ENCODE measurements around the gene PITPNM1.
"Not testable (repeated sequence)": the region's sequence is repeated elsewhere in the genome, so short reads cannot be mapped to it uniquely, and the experiment has no call there.

PITPNM1 gene

GRCh38 chr11:67504950-67505581 lies at the start of gene PITPNM1:
PITPNM1 (minus strand) TSS chr11:67505363; CDS start chr11:67504180, 1,183 bp downstream.
- H3K9ac ChIP-seq (ENCODE audit: low read depth in 1 of 2, low read length in 2 of 2), result peak within 1 kb of the TSS; percentile 87 to 92
- H3K4me1 ChIP-seq (ENCODE audit: control insufficient read depth in 1 of 2, insufficient read depth in 2 of 2, low read length in 2 of 2), result peaks cover 17 to 44% of the 10 kb centered on the region in 2 donors
- H3K36me3 ChIP-seq (ENCODE audit: control insufficient read depth in 1 of 2, insufficient read depth in 2 of 2, low read length in 2 of 2), result peaks cover 5 to 25% of the 10 kb centered on the region in 2 donors
- H3K27ac ChIP-seq (ENCODE audit: low read depth, low read length), result peak within 1 kb of the TSS; percentile 98
- no peaks in the 10 kb centered on the region for H3K27me3 ChIP-seq (ENCODE audit: control insufficient read depth in 1 of 2, insufficient read depth in 2 of 2, low read length in 2 of 2)
- H3K9me3 ChIP-seq (ENCODE audit: control insufficient read depth in 1 of 2, low read length in 2 of 2), result no peaks in the 10 kb centered on the region
- H3K4me3 ChIP-seq (ENCODE audit: low read depth in 1 of 2, low read length in 2 of 2), result peak within 1 kb of the TSS; percentile 82 to 93

DNA sequence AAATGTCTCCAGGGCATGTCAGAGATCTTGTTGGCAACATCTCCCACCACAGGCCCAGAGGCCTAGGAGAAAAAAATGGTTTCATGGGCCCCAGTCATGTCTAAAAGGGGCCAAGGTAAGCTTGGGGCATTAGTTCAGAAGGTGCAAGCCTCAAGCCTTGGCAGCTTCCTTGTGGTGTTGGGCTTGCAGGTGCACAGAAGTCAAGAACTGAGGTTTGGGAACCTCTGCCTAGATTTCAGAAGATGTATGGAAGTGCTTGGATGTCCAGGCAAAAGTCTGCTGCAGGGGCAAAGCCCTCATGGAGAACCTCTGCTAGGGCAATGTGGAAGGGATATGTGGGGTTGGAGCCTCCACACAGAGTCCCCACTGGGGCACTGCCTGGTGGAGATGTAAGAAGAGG lies 46.5 kb upstream of the PITPNM1 start:
- H3K4me1 ChIP-seq (ENCODE audit: control insufficient read depth in 1 of 2, insufficient read depth in 2 of 2, low read length in 2 of 2); H3K36me3 ChIP-seq (ENCODE audit: control insufficient read depth in 1 of 2, insufficient read depth in 2 of 2, low read length in 2 of 2); H3K9ac ChIP-seq (ENCODE audit: low read depth in 1 of 2, low read length in 2 of 2); H3K27ac ChIP-seq (ENCODE audit: low read depth, low read length); H3K27me3 ChIP-seq (ENCODE audit: control insufficient read depth in 1 of 2, insufficient read depth in 2 of 2, low read length in 2 of 2); H3K9me3 ChIP-seq (ENCODE audit: control insufficient read depth in 1 of 2, low read length in 2 of 2); H3K4me3 ChIP-seq (ENCODE audit: low read depth in 1 of 2, low read length in 2 of 2): not testable (repeated sequence)

GRCh38 chr11:67551127-67551526 lies 46.0 kb upstream of the PITPNM1 start:
- no peak overlapping the region for H3K4me3 ChIP-seq (ENCODE audit: low read depth in 1 of 2, low read length in 2 of 2)
- no peaks in the 10 kb centered on the region for H3K36me3 ChIP-seq (ENCODE audit: control insufficient read depth in 1 of 2, insufficient read depth in 2 of 2, low read length in 2 of 2)
- no peak overlapping the region for H3K27ac ChIP-seq (ENCODE audit: low read depth, low read length)
- H3K9me3 ChIP-seq (ENCODE audit: control insufficient read depth in 1 of 2, low read length in 2 of 2), result no peaks in the 10 kb centered on the region
- no peaks in the 10 kb centered on the region for H3K4me1 ChIP-seq (ENCODE audit: control insufficient read depth in 1 of 2, insufficient read depth in 2 of 2, low read length in 2 of 2)
- H3K9ac ChIP-seq (ENCODE audit: low read depth in 1 of 2, low read length in 2 of 2), result no peak overlapping the region
- H3K27me3 ChIP-seq (ENCODE audit: control insufficient read depth in 1 of 2, insufficient read depth in 2 of 2, low read length in 2 of 2), result no peaks in the 10 kb centered on the region

GRCh38 chr11:67548555-67549110 lies 43.5 kb upstream of the PITPNM1 start:
- Histone ChIP-seq H3K27ac (ENCODE audit: low read depth, low read length) (no peak overlapping the region), H3K4me3 (ENCODE audit: low read depth in 1 of 2, low read length in 2 of 2) (no peak overlapping the region), H3K27me3 (ENCODE audit: control insufficient read depth in 1 of 2, insufficient read depth in 2 of 2, low read length in 2 of 2) (no peaks in the 10 kb centered on the region), H3K36me3 (ENCODE audit: control insufficient read depth in 1 of 2, insufficient read depth in 2 of 2, low read length in 2 of 2) (no peaks in the 10 kb centered on the region), H3K4me1 (ENCODE audit: control insufficient read depth in 1 of 2, insufficient read depth in 2 of 2, low read length in 2 of 2) (peaks cover 11 to 18% of the 10 kb centered on the region in 2 donors), H3K9ac (ENCODE audit: low read depth in 1 of 2, low read length in 2 of 2) (no peak overlapping the region), H3K9me3 (ENCODE audit: control insufficient read depth in 1 of 2, low read length in 2 of 2) (no peaks in the 10 kb centered on the region)

GRCh38 chr11:67548112-67548511 lies 42.9 kb upstream of the PITPNM1 start:
- H3K9me3 ChIP-seq (ENCODE audit: control insufficient read depth in 1 of 2, low read length in 2 of 2); H3K36me3 ChIP-seq (ENCODE audit: control insufficient read depth in 1 of 2, insufficient read depth in 2 of 2, low read length in 2 of 2); H3K4me3 ChIP-seq (ENCODE audit: low read depth in 1 of 2, low read length in 2 of 2); H3K27me3 ChIP-seq (ENCODE audit: control insufficient read depth in 1 of 2, insufficient read depth in 2 of 2, low read length in 2 of 2); H3K27ac ChIP-seq (ENCODE audit: low read depth, low read length); H3K9ac ChIP-seq (ENCODE audit: low read depth in 1 of 2, low read length in 2 of 2): not testable (repeated sequence)
- peaks cover 16 to 18% of the 10 kb centered on the region in 2 donors for H3K4me1 ChIP-seq (ENCODE audit: control insufficient read depth in 1 of 2, insufficient read depth in 2 of 2, low read length in 2 of 2)

- no peak overlapping the region for H3K9ac ChIP-seq (ENCODE audit: low read depth in 1 of 2, low read length in 2 of 2)
- peaks cover 18 to 20% of the 10 kb centered on the region in 2 donors for H3K4me1 ChIP-seq (ENCODE audit: control insufficient read depth in 1 of 2, insufficient read depth in 2 of 2, low read length in 2 of 2)
- H3K27ac ChIP-seq (ENCODE audit: low read depth, low read length), result peak overlapping the region; percentile 62
- H3K36me3 ChIP-seq (ENCODE audit: control insufficient read depth in 1 of 2, insufficient read depth in 2 of 2, low read length in 2 of 2), result no peaks in the 10 kb centered on the region
- H3K27me3 ChIP-seq (ENCODE audit: control insufficient read depth in 1 of 2, insufficient read depth in 2 of 2, low read length in 2 of 2), result no peaks in the 10 kb centered on the region
- no peaks in the 10 kb centered on the region for H3K9me3 ChIP-seq (ENCODE audit: control insufficient read depth in 1 of 2, low read length in 2 of 2)
- no peak overlapping the region for H3K4me3 ChIP-seq (ENCODE audit: low read depth in 1 of 2, low read length in 2 of 2)
Measured at GRCh38 chr11:67545280-67545679, 40.1 kb upstream of the PITPNM1 start.

GRCh38 chr11:67544616-67545242 lies 39.6 kb upstream of the PITPNM1 start:
- peak overlapping the region; percentile 62 for H3K27ac ChIP-seq (ENCODE audit: low read depth, low read length)
- H3K9me3 ChIP-seq (ENCODE audit: control insufficient read depth in 1 of 2, low read length in 2 of 2), result no peaks in the 10 kb centered on the region
- no peaks in the 10 kb centered on the region for H3K27me3 ChIP-seq (ENCODE audit: control insufficient read depth in 1 of 2, insufficient read depth in 2 of 2, low read length in 2 of 2)

DNA sequence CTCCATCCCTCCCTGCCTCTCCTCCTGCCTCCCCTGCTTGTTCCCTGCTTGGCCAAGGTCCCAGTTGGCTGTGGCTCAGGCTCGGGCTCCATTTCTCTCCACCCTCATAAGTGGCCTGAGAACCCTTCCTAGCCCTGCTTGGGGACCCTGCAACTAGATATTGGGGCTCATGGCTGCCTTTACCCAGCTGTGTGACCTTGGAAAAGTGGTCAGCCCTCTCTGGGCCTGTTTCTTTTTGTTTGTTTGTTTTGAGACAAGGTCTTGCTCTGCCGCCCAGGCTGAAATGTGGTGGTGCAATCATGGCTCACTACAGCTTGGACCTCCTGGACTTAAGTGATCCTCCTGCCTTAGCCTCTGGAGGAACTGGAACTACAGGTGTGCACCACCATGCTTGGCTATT lies 38.4 kb upstream of the PITPNM1 start:
- Histone ChIP-seq H3K27me3 (ENCODE audit: control insufficient read depth in 1 of 2, insufficient read depth in 2 of 2, low read length in 2 of 2) (no peaks in the 10 kb centered on the region), H3K36me3 (ENCODE audit: control insufficient read depth in 1 of 2, insufficient read depth in 2 of 2, low read length in 2 of 2) (no peaks in the 10 kb centered on the region), H3K4me1 (ENCODE audit: control insufficient read depth in 1 of 2, insufficient read depth in 2 of 2, low read length in 2 of 2) (peaks cover 18 to 20% of the 10 kb centered on the region in 2 donors), H3K4me3 (ENCODE audit: low read depth in 1 of 2, low read length in 2 of 2) (no peak overlapping the region), H3K9ac (ENCODE audit: low read depth in 1 of 2, low read length in 2 of 2) (no peak overlapping the region), H3K9me3 (ENCODE audit: control insufficient read depth in 1 of 2, low read length in 2 of 2) (no peaks in the 10 kb centered on the region), H3K27ac (ENCODE audit: low read depth, low read length) (no peak overlapping the region)

More at GRCh38 chr11:67544616-67545242, 39.6 kb upstream of the PITPNM1 start:
- Histone ChIP-seq H3K4me1 (ENCODE audit: control insufficient read depth in 1 of 2, insufficient read depth in 2 of 2, low read length in 2 of 2) (peaks cover 18 to 20% of the 10 kb centered on the region in 2 donors), H3K9ac (ENCODE audit: low read depth in 1 of 2, low read length in 2 of 2) (no peak overlapping the region), H3K4me3 (ENCODE audit: low read depth in 1 of 2, low read length in 2 of 2) (no peak overlapping the region), H3K36me3 (ENCODE audit: control insufficient read depth in 1 of 2, insufficient read depth in 2 of 2, low read length in 2 of 2) (no peaks in the 10 kb centered on the region)

DNA sequence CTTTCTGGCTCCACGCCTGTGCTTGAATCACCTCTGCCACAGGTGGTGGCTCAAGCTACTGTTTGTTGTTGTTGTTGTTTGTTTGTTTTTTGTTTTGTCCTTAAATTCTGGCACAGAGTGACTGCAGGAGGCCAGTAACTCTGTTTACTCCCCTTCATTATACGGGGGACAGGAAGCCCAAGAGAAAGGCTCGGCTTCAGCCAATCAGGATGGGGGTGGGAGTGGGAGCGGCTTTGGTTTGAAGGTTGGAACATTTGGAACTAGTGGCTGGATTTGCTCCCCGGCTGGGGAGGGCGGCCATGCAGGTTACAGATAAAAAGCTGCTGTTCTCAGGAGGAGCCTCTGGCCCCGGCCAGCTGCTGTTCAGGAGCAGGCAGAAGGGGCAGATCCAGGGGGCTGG lies 37.8 kb upstream of the PITPNM1 start:
- Histone ChIP-seq H3K4me3 (ENCODE audit: low read depth in 1 of 2, low read length in 2 of 2) (no peak overlapping the region), H3K27ac (ENCODE audit: low read depth, low read length) (no peak overlapping the region), H3K4me1 (ENCODE audit: control insufficient read depth in 1 of 2, insufficient read depth in 2 of 2, low read length in 2 of 2) (peaks cover 18 to 20% of the 10 kb centered on the region in 2 donors), H3K36me3 (ENCODE audit: control insufficient read depth in 1 of 2, insufficient read depth in 2 of 2, low read length in 2 of 2) (no peaks in the 10 kb centered on the region), H3K27me3 (ENCODE audit: control insufficient read depth in 1 of 2, insufficient read depth in 2 of 2, low read length in 2 of 2) (no peaks in the 10 kb centered on the region), H3K9ac (ENCODE audit: low read depth in 1 of 2, low read length in 2 of 2) (no peak overlapping the region), H3K9me3 (ENCODE audit: control insufficient read depth in 1 of 2, low read length in 2 of 2) (no peaks in the 10 kb centered on the region)

- no peak overlapping the region for H3K9ac ChIP-seq (ENCODE audit: low read depth in 1 of 2, low read length in 2 of 2)
- no peak overlapping the region for H3K4me3 ChIP-seq (ENCODE audit: low read depth in 1 of 2, low read length in 2 of 2)
- no peaks in the 10 kb centered on the region for H3K9me3 ChIP-seq (ENCODE audit: control insufficient read depth in 1 of 2, low read length in 2 of 2)
- H3K27me3 ChIP-seq (ENCODE audit: control insufficient read depth in 1 of 2, insufficient read depth in 2 of 2, low read length in 2 of 2), result no peaks in the 10 kb centered on the region
- peaks cover 18 to 20% of the 10 kb centered on the region in 2 donors for H3K4me1 ChIP-seq (ENCODE audit: control insufficient read depth in 1 of 2, insufficient read depth in 2 of 2, low read length in 2 of 2)
- no peak overlapping the region for H3K27ac ChIP-seq (ENCODE audit: low read depth, low read length)
- no peaks in the 10 kb centered on the region for H3K36me3 ChIP-seq (ENCODE audit: control insufficient read depth in 1 of 2, insufficient read depth in 2 of 2, low read length in 2 of 2)
Measured at GRCh38 chr11:67542169-67542568, 37.0 kb upstream of the PITPNM1 start.

Data from duodenal mucosa (tissue), 2 donors.